Fibroblast of lung (primary cell): ENCODE measurements around the gene OS9. TPM values are rescaled to one million over a fixed set of nuclear protein-coding genes. Genes with fewer than 3 reads are reported as not detected.

Experiments used
- DNase-seq, 2 donors: peaks; one replicate each; pipeline versions ENCODE4 v3.0.0 to v3.0.0-alpha.2; 2010; ENCODE audit warnings: low read depth in 2 of 2
- H2AFZ ChIP-seq: 2 replicates; pipeline ENCODE4 v1.5.1; 2012; ENCODE audit warnings: low read length, control low read depth, inconsistent platforms
- H3K27ac ChIP-seq: 2 replicates; pipeline ENCODE4 v1.5.1; 2011; ENCODE audit warnings: low read length, control low read depth; ENCODE audit not compliant: insufficient read depth
- H3K27me3 ChIP-seq: 2 replicates; pipeline ENCODE4 v1.5.1; 2011; ENCODE audit warnings: mild to moderate bottlenecking, low read length; ENCODE audit not compliant: control insufficient read depth, insufficient read depth
- H3K36me3 ChIP-seq: 2 replicates; pipeline ENCODE4 v1.5.1; 2011; ENCODE audit warnings: low read length; ENCODE audit not compliant: control insufficient read depth, insufficient read depth
- H3K4me1 ChIP-seq: 2 replicates; pipeline ENCODE4 v1.5.1; 2011; ENCODE audit warnings: low read length; ENCODE audit not compliant: control insufficient read depth, insufficient read depth; ENCODE audit errors: extremely low read depth
- H3K4me2 ChIP-seq: 2 replicates; pipeline ENCODE4 v1.5.1; 2011; ENCODE audit warnings: low read length, control low read depth; ENCODE audit not compliant: insufficient read depth; ENCODE audit errors: extremely low read depth
- H3K4me3 ChIP-seq, 4 experiments: fragments of 200-600 bp in 1 of 4; sonication (generic) in 1 of 4; replicated peaks in 1 of 4; 2 replicates each; pipeline ENCODE4 v1.5.1; 2011 to 2016; ENCODE audit warnings: low read length in 4 of 4, low read depth in 3 of 4, mild to moderate bottlenecking in 3 of 4, control low read depth in 2 of 4, inconsistent platforms in 1 of 4, mixed read lengths in 1 of 4; ENCODE audit not compliant: insufficient read depth in 1 of 4; ENCODE audit errors: control extremely low read depth in 1 of 4
- H3K79me2 ChIP-seq: 2 replicates; pipeline ENCODE4 v1.5.1; 2012; ENCODE audit warnings: mild to moderate bottlenecking, low read length, inconsistent platforms; ENCODE audit not compliant: control insufficient read depth, insufficient read depth
- H3K9ac ChIP-seq: 2 replicates; pipeline ENCODE4 v1.5.1; 2011; ENCODE audit warnings: mild to moderate bottlenecking, low read length, control low read depth; ENCODE audit not compliant: insufficient read depth
- H3K9me3 ChIP-seq: 2 replicates; pipeline ENCODE4 v1.5.1; 2012; ENCODE audit warnings: low read depth, low read length; ENCODE audit not compliant: control insufficient read depth, insufficient read depth
- H4K20me1 ChIP-seq: 2 replicates; pipeline ENCODE4 v1.5.1; 2011; ENCODE audit warnings: low read length; ENCODE audit not compliant: control insufficient read depth, insufficient read depth; ENCODE audit errors: extremely low read depth
- CTCF ChIP-seq, 2 donors: IDR thresholded peaks in 1 of 2; conservative IDR thresholded peaks in 1 of 2; 1 replicate in 1 of 2; 2 replicates in 1 of 2; pipeline ENCODE4 v1.5.1; 2011 to 2012; ENCODE audit warnings: low read length in 2 of 2, control low read depth in 1 of 2, inconsistent platforms in 1 of 2, low read depth in 1 of 2, mild to moderate bottlenecking in 1 of 2
- EZH2 ChIP-seq: IDR thresholded peaks from 2 replicates; pipeline ENCODE4 v1.5.1; 2012; ENCODE audit warnings: low read length, control low read depth, mild to moderate bottlenecking; ENCODE audit errors: missing control alignments
- polyA plus RNA-seq, 2 donors: library from polyadenylated mRNA; depleted of rRNA in 1 of 2; stranded (reverse) in 1 of 2; unstranded in 1 of 2; fragments of >200 nt; gene quantifications; 2 replicates each; pipeline ENCODE4 v1.2.1, GENCODE V29; 2011 to 2012; ENCODE audit warnings: missing spikeins in 1 of 2
- total RNA-seq: library from RNA; depleted of rRNA; stranded (reverse); fragments of >200 nt; gene quantifications from 2 replicates; pipeline ENCODE4 v1.2.1, GENCODE V29; 2014

The OS9 gene
- total and polyA plus RNA-seq, 2 donors (not counting 1 experiment from before 2014, with no cell fraction given), result 170 to 316 TPM

GRCh38 chr12:57731411-57732080 is 37.6 kb downstream of the OS9 start:
- Histone ChIP-seq H3K4me1 (peaks cover 7% of the 10 kb centered on the region), H3K9me3 (no peaks in the 10 kb centered on the region), H3K36me3 (peaks cover 3% of the 10 kb centered on the region), H3K27ac (no peak overlapping the region), H4K20me1 (no peaks in the 10 kb centered on the region), H3K4me3 (no peak overlapping the region), H3K27me3 (peaks cover 40% of the 10 kb centered on the region), H3K4me2 (no peak overlapping the region), H3K9ac (no peak overlapping the region), H2AFZ (no peak overlapping the region), H3K79me2 (no peaks in the 10 kb centered on the region)
- TF ChIP-seq EZH2, result no peak
- TF ChIP-seq CTCF (conservative IDR thresholded peaks at IDR 0.05 in 1 of 2, IDR thresholded peaks at IDR 0.05 in 1 of 2; ENCODE audit: low read depth in 1 of 2, low read length in 2 of 2), result no peak
- DNase-seq, result no peak

GRCh38 chr12:57732270-57732669 is 38.3 kb downstream of the OS9 start:
- H3K9ac ChIP-seq, result no peak overlapping the region
- no peak overlapping the region for H3K4me2 ChIP-seq
- H3K27ac ChIP-seq, result no peak overlapping the region
- no peak for TF ChIP-seq CTCF (conservative IDR thresholded peaks at IDR 0.05 in 1 of 2, IDR thresholded peaks at IDR 0.05 in 1 of 2; ENCODE audit: low read depth in 1 of 2, low read length in 2 of 2)
- H3K4me1 ChIP-seq, result peaks cover 4% of the 10 kb centered on the region
- DNase-seq, result no peak
- H2AFZ ChIP-seq, result no peak overlapping the region
- H4K20me1 ChIP-seq, result no peaks in the 10 kb centered on the region
- no peak overlapping the region for H3K4me3 ChIP-seq
- H3K79me2 ChIP-seq, result no peaks in the 10 kb centered on the region
- peaks cover 47% of the 10 kb centered on the region for H3K27me3 ChIP-seq
- H3K36me3 ChIP-seq, result peaks cover 3% of the 10 kb centered on the region
- H3K9me3 ChIP-seq, result no peaks in the 10 kb centered on the region

GRCh38 chr12:57732726-57733593 is 39.0 kb downstream of the OS9 start:
- H3K27me3 ChIP-seq, result peaks cover 53% of the 10 kb centered on the region
- H3K4me3 ChIP-seq, result no peak overlapping the region
- H2AFZ ChIP-seq, result no peak overlapping the region
- H3K4me1 ChIP-seq, result peaks cover 3% of the 10 kb centered on the region
- no peak overlapping the region for H3K27ac ChIP-seq
- DNase-seq, result no peak
- no peaks in the 10 kb centered on the region for H4K20me1 ChIP-seq
- no peak overlapping the region for H3K9ac ChIP-seq
- TF ChIP-seq CTCF (conservative IDR thresholded peaks at IDR 0.05 in 1 of 2, IDR thresholded peaks at IDR 0.05 in 1 of 2; ENCODE audit: low read depth in 1 of 2, low read length in 2 of 2) (no peak), EZH2 (no peak)
- no peaks in the 10 kb centered on the region for H3K36me3 ChIP-seq
- no peaks in the 10 kb centered on the region for H3K9me3 ChIP-seq
- H3K4me2 ChIP-seq, result no peak overlapping the region
- H3K79me2 ChIP-seq, result no peaks in the 10 kb centered on the region
